A549 (cell line): Measurements from ENCODE around the gene MYO18A. TPM values are rescaled to one million over a fixed set of nuclear protein-coding genes. Genes with fewer than 3 reads are reported as not detected.
"Not testable (repeated sequence)": the region's sequence is repeated elsewhere in the genome, so short reads cannot be mapped to it uniquely, and the experiment has no call there.

ENCODE experiments used
- ATAC-seq, 2 experiments: fragments of 200-7000 bp in 1 of 2; fragments of >200 bp in 1 of 2; cut with Nextera tagmentation in 1 of 2; cut with Tn5 transposase in 1 of 2; 3 replicates each; pipeline versions ENCODE4 v1.8.0 to v1.9.1; 2018 to 2020; ENCODE audit warnings: mild to moderate bottlenecking in 1 of 2, moderate library complexity in 1 of 2
- CTCF ChIA-PET: fragments of 300-600 bp; sonication (Branson Sonifier 250); formaldehyde crosslinking; extraction: SDS; loops from one replicate; lab custom pipeline; 2021; ENCODE audit warnings: antibody characterized with exemption, inconsistent platforms; lab: Yijun Ruan, JAX
- POLR2A ChIA-PET: fragments of 350-600 bp; formaldehyde crosslinking; extraction: SDS; loops from one replicate; lab custom pipeline; 2021; ENCODE audit warnings: antibody characterized with exemption, inconsistent platforms; lab: Yijun Ruan, JAX
- DNase-seq, 2 experiments: peaks; one replicate each; pipeline versions ENCODE4 v3.0.0 to v3.0.0-alpha.2; 2011 to 2016; ENCODE audit warnings: low read depth in 1 of 2, low spot score in 1 of 2
- FAIRE-seq: peaks from 2 replicates; lab custom pipeline; 2011; peaks lifted over from hg19 to GRCh38; lab: Jason Lieb, UNC
- H3K27ac ChIP-seq, 2 experiments: fragments of >200 bp; sonication (Bioruptor Twin); formaldehyde crosslinking; 3 replicates each; pipeline ENCODE4 v1.5.1; 2016 to 2017
- H3K4me1 ChIP-seq: fragments of >200 bp; sonication (Bioruptor Twin); formaldehyde crosslinking; 3 replicates; pipeline ENCODE4 v1.6.1; 2016
- H3K4me2 ChIP-seq: fragments of >200 bp; sonication (Bioruptor Twin); formaldehyde crosslinking; 3 replicates; pipeline ENCODE4 v1.6.1; 2016
- H3K4me3 ChIP-seq: fragments of >200 bp; sonication (Bioruptor Twin); formaldehyde crosslinking; 3 replicates; pipeline ENCODE4 v1.5.1; 2016
- H3K9me3 ChIP-seq: fragments of >200 bp; sonication (Bioruptor Twin); formaldehyde crosslinking; 3 replicates; pipeline ENCODE4 v1.6.1; 2016
- CBX2 ChIP-seq: fragments of 200-600 bp; sonication (generic); IDR thresholded peaks from 2 replicates; pipeline ENCODE4 v1.6.1; 2016; ENCODE audit warnings: low read depth, mild to moderate bottlenecking, borderline replicate concordance
- CHD2 ChIP-seq: fragments of 150-350 bp; IDR thresholded peaks from 2 replicates; pipeline ENCODE4 v1.6.1; 2014; ENCODE audit warnings: low read length; ENCODE audit not compliant: partially characterized antibody
- CTCF ChIP-seq: fragments of >200 bp; sonication (Bioruptor Twin); formaldehyde crosslinking; IDR thresholded peaks from 3 replicates; pipeline ENCODE4 v1.5.1; 2016
- EHF ChIP-seq: fragments of 250-450 bp; sonication (Bioruptor Pico); IDR thresholded peaks from 2 replicates; pipeline ENCODE4 v1.5.0; 2020; ENCODE audit warnings: mild to moderate bottlenecking
- EHMT2 ChIP-seq: fragments of 200-600 bp; sonication (generic); IDR thresholded peaks from 2 replicates; pipeline ENCODE4 v1.6.1; 2016; ENCODE audit warnings: antibody characterized with exemption, low read depth, mild to moderate bottlenecking, moderate library complexity
- ELK1 ChIP-seq: fragments of 150-350 bp; IDR thresholded peaks from 2 replicates; pipeline ENCODE4 v1.6.1; 2014; ENCODE audit warnings: low read depth, mild to moderate bottlenecking, low read length
- FOXS1 ChIP-seq: fragments of 250-450 bp; sonication (Bioruptor Pico); IDR thresholded peaks from 2 replicates; pipeline ENCODE4 v1.5.0; 2020; ENCODE audit warnings: mild to moderate bottlenecking, moderate library complexity
- HEYL ChIP-seq: fragments of 250-450 bp; sonication (Bioruptor Pico); IDR thresholded peaks from 2 replicates; pipeline ENCODE4 v1.8.0; 2021; ENCODE audit warnings: mild to moderate bottlenecking, moderate library complexity
- KDM1A ChIP-seq: fragments of 200-600 bp; sonication (generic); IDR thresholded peaks from 2 replicates; pipeline ENCODE4 v1.6.1; 2016; ENCODE audit warnings: low read depth, mild to moderate bottlenecking
- NPAS2 ChIP-seq: fragments of 250-450 bp; sonication (Bioruptor Pico); IDR thresholded peaks from 2 replicates; pipeline ENCODE4 v1.8.0; 2022; ENCODE audit warnings: mild to moderate bottlenecking, moderate library complexity, borderline replicate concordance
- NR3C1 ChIP-seq: fragments of >200 bp; sonication (Bioruptor Twin); formaldehyde crosslinking; IDR thresholded peaks from 3 replicates; pipeline ENCODE4 v1.6.1; 2017
- PBX3 ChIP-seq: IDR thresholded peaks from 2 replicates; pipeline ENCODE4 v1.6.1; 2012
- PHF8 ChIP-seq: fragments of 200-600 bp; sonication (generic); IDR thresholded peaks from 2 replicates; pipeline ENCODE4 v1.6.1; 2016; ENCODE audit warnings: low read depth, mild to moderate bottlenecking, antibody characterized with exemption, moderate library complexity, borderline replicate concordance
- POLR2A ChIP-seq: IDR thresholded peaks from 2 replicates; pipeline ENCODE4 v1.6.1; 2012; ENCODE audit warnings: mild to moderate bottlenecking, low read length
- RARB ChIP-seq: fragments of 250-450 bp; sonication (Bioruptor Pico); IDR thresholded peaks from 2 replicates; pipeline ENCODE4 v1.8.0; 2021; ENCODE audit warnings: mild to moderate bottlenecking, moderate library complexity
- RFX5 ChIP-seq: fragments of 450-650 bp; IDR thresholded peaks from 2 replicates; pipeline ENCODE4 v1.7.1; 2014; ENCODE audit warnings: antibody characterized with exemption, mild to moderate bottlenecking, moderate library complexity
- ZFP36 ChIP-seq: fragments of 450-650 bp; IDR thresholded peaks from 2 replicates; pipeline ENCODE4 v1.6.1; 2014; ENCODE audit warnings: borderline replicate concordance; ENCODE audit not compliant: partially characterized antibody
- ZSCAN20 ChIP-seq: fragments of 250-450 bp; sonication (Bioruptor Pico); IDR thresholded peaks from 2 replicates; pipeline ENCODE4 v1.8.0; 2022; ENCODE audit warnings: mild to moderate bottlenecking, moderate library complexity
- WGBS: methylation state at CpG from one replicate; pipeline ENCODE4 v1.1.6; 2017; ENCODE audit errors: missing lambda C conversion rate; 5-methylcytosine and 5-hydroxymethylcytosine counted together
- polyA plus RNA-seq, 4 experiments: library from polyadenylated mRNA; depleted of rRNA in 3 of 4; stranded (reverse); fragments of >200 nt; fragmentation: RNase III in 1 of 4; extraction: RNeasy Plus Mini Kit Qiagen cat#74134 plus additional on column Dnase treatment in 1 of 4; gene quantifications; 2 replicates in 3 of 4; 3 replicates in 1 of 4; pipeline ENCODE4 v1.2.3, GENCODE V29; 2011 to 2017

MYO18A gene
- polyA plus RNA-seq, 2 of the 4 experiments (the other 2 are of a cell fraction), result 12.3 to 28.4 TPM

- TF ChIP-seq PBX3 (no peak), ELK1 (no peak), EHMT2 (no peak), HEYL (CRISPR knock-in tag) (no peak), NR3C1 (no peak), FOXS1 (CRISPR knock-in tag) (no peak), RARB (CRISPR knock-in tag) (no peak), PHF8 (peak; percentile 26; the same call in 1 of the 2 replicates), ZSCAN20 (CRISPR knock-in tag) (no peak), NPAS2 (CRISPR knock-in tag) (no peak), CTCF (peak; percentile 95)
These were observed at the start of gene MYO18A (continued) for GRCh38 chr17:29180034-29180787.

- peak in 1 of 2 experiments; percentile 24; a peak in 2 of 6 replicates for ATAC-seq
- Histone ChIP-seq H3K4me3 (no peak overlapping the region), H3K4me1 (peaks cover 5% of the 10 kb centered on the region; the same call in 1 of the 3 replicates)
- TF ChIP-seq POLR2A (no peak), RARB (CRISPR knock-in tag) (no peak), CHD2 (no peak), RFX5 (no peak), CTCF (no peak), ELK1 (no peak), ZSCAN20 (CRISPR knock-in tag) (no peak), ZFP36 (no peak), PHF8 (no peak), EHF (CRISPR knock-in tag) (no peak), CBX2 (no peak), KDM1A (no peak)
- TF ChIP-seq, all 56 proteins: peak for 0
- peak; percentile 51 for FAIRE-seq
- no peak overlapping the region for H3K4me2 ChIP-seq
- ChIA-PET POLR2A (interaction anchor here (1.3 kb wide), 1 partner anchor 69 kb away, joined by 5 read pairs; the partner anchor contains the start of gene NUFIP2), CTCF (interaction anchor here (0.7 to 21.9 kb wide), 11 partner anchors 8 to 102 kb away, joined by 3 to 482 read pairs (median 3); partner anchors contain the start of gene MYO18A)
- H3K27ac ChIP-seq, result peak overlapping the region in 1 of 2 experiments; percentile 34; a peak in 1 of 6 replicates
- no peak for DNase-seq
- no peaks in the 10 kb centered on the region for H3K9me3 ChIP-seq
These were observed 45.2 kb upstream of the MYO18A start for GRCh38 chr17:29225396-29225795.

GRCh38 chr17:29221338-29221737 lies 41.1 kb upstream of the MYO18A start:
- FAIRE-seq, H3K4me3 ChIP-seq, H3K27ac ChIP-seq, POLR2A ChIA-PET, H3K4me2 ChIP-seq, DNase-seq, H3K4me1 ChIP-seq, ATAC-seq, H3K9me3 ChIP-seq: not testable (repeated sequence)
- CTCF ChIA-PET, result interaction anchor here (0.6 to 21.9 kb wide), 12 partner anchors 12 to 695 kb away, joined by 3 to 482 read pairs (median 73); partner anchors contain the start of gene MYO18A
- 95% methylated on average over 11 of the region's 11 CpGs for WGBS
